Activated CD4-positive, alpha-beta memory T cell treated with anti-CD3 and anti-CD28 coated beads for 36 hours (primary cell): ENCODE results near the gene PARD6B. TPM values are rescaled to one million over a fixed set of nuclear protein-coding genes. Genes with fewer than 3 reads are reported as not detected.
"Not testable (repeated sequence)": the region's sequence is repeated elsewhere in the genome, so short reads cannot be mapped to it uniquely, and the experiment has no call there.

Experiments used
- CTCF ChIA-PET: fragments of 350-600 bp; sonication (Branson Sonifier 250); formaldehyde crosslinking; loops from one replicate; lab custom pipeline; 2021; ENCODE audit warnings: antibody characterized with exemption, inconsistent platforms; lab: Charles Lee
- POLR2A ChIA-PET: fragments of 350-600 bp; sonication (Branson Sonifier 250); formaldehyde crosslinking; loops from one replicate; lab custom pipeline; 2021; ENCODE audit warnings: antibody characterized with exemption; lab: Charles Lee
- DNase-seq: peaks from one replicate; pipeline ENCODE4 v3.0.0-alpha.2; 2020
- H3K27ac Mint-ChIP-seq: one replicate; pipeline ENCODE4 v1.8.0; 2021; ENCODE audit warnings: mixed read lengths
- H3K27me3 Mint-ChIP-seq: one replicate; pipeline ENCODE4 v1.8.0; 2021; ENCODE audit warnings: mixed read lengths
- H3K36me3 Mint-ChIP-seq: one replicate; pipeline ENCODE4 v1.8.0; 2021; ENCODE audit warnings: mixed read lengths
- H3K4me1 Mint-ChIP-seq: one replicate; pipeline ENCODE4 v1.8.0; 2021; ENCODE audit warnings: low read depth, mixed read lengths
- H3K4me3 Mint-ChIP-seq: one replicate; pipeline ENCODE4 v1.8.0; 2021; ENCODE audit warnings: mild to moderate bottlenecking, mixed read lengths
- H3K9me3 Mint-ChIP-seq: one replicate; pipeline ENCODE4 v1.8.0; 2021; ENCODE audit warnings: mixed read lengths
- intact Hi-C: fragments of 100-400 bp; cut with micrococcal nuclease; formaldehyde crosslinking; loops from one replicate; pipeline ENCODE4 v1.15.1; 2023
- total RNA-seq, 2 experiments: library from RNA; stranded (reverse); gene quantifications; one replicate each; pipeline ENCODE4 v1.2.3, GENCODE V29; 2021

Gene PARD6B
- total RNA-seq, 2 experiments from 2014 or later = 6.3 to 8.2 TPM

- ChIA-PET POLR2A (interaction anchor here (0.7 kb wide), 1 partner anchor 112 kb away, joined by 3 read pairs; no protein-coding TSS in a partner anchor), CTCF (no interaction called here)
- intact Hi-C loops = no loop called here
- H3K9me3 Mint-ChIP-seq = no peaks in the 10 kb centered on the region
- no peak overlapping the region for H3K27ac Mint-ChIP-seq
- H3K4me3 Mint-ChIP-seq = no peak overlapping the region
- no peaks in the 10 kb centered on the region for H3K36me3 Mint-ChIP-seq
- DNase-seq = no peak
- no peaks in the 10 kb centered on the region for H3K4me1 Mint-ChIP-seq
- peaks cover 1% of the 10 kb centered on the region for H3K27me3 Mint-ChIP-seq
Observed at GRCh38 chr20:50772420-50773185, 41.2 kb downstream of the PARD6B start.

DNA sequence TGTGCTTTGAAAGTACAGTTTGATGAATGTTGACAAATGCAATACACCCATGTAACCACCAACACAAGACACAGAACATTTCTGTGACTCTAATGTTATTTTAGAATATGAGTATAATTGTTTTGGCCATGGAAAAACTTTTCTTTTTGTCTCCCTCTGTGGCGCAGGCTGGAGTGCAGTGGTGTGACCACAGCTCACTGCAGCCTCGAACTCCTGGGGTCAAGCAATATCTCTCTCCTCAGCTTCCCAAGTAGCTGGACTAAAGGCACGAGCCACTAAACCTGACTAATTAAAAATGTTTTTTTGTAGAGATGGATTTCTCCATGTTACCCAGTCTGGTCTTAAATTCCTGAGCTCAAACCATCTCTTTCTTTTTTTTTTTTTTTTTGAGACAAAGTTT is 43.1 kb downstream of the PARD6B start:
- no peak for DNase-seq
- POLR2A ChIA-PET = no interaction called here
- no peaks in the 10 kb centered on the region for H3K9me3 Mint-ChIP-seq
- peaks cover 1% of the 10 kb centered on the region for H3K27me3 Mint-ChIP-seq
- H3K27ac Mint-ChIP-seq = no peak overlapping the region
- no peaks in the 10 kb centered on the region for H3K36me3 Mint-ChIP-seq
- no peak overlapping the region for H3K4me3 Mint-ChIP-seq
- CTCF ChIA-PET = no interaction called here
- no peaks in the 10 kb centered on the region for H3K4me1 Mint-ChIP-seq
- intact Hi-C loops = no loop called here

GRCh38 chr20:50776122-50776817 is 44.9 kb downstream of the PARD6B start:
- H3K9me3 Mint-ChIP-seq = no peaks in the 10 kb centered on the region
- ChIA-PET CTCF (interaction anchor here (1.2 to 1.5 kb wide), 3 partner anchors 17 to 27 kb away, joined by 3 to 6 read pairs (median 5); partner anchors contain the start of gene BCAS4), POLR2A (no interaction called here)
- H3K27ac Mint-ChIP-seq = no peak overlapping the region
- no peak for DNase-seq
- no peak overlapping the region for H3K4me3 Mint-ChIP-seq
- no peaks in the 10 kb centered on the region for H3K36me3 Mint-ChIP-seq
- intact Hi-C loops = no loop called here
- no peaks in the 10 kb centered on the region for H3K4me1 Mint-ChIP-seq
- peaks cover 4% of the 10 kb centered on the region for H3K27me3 Mint-ChIP-seq

- ChIA-PET CTCF (interaction anchor here (1.5 kb wide), 2 partner anchors 16 to 17 kb away, joined by 5 to 6 read pairs; partner anchors contain the start of gene BCAS4), POLR2A (no interaction called here)
- intact Hi-C loops = no loop called here
- DNase-seq = no peak
- no peak overlapping the region for H3K4me3 Mint-ChIP-seq
- H3K4me1 Mint-ChIP-seq = no peaks in the 10 kb centered on the region
- peaks cover 4% of the 10 kb centered on the region for H3K27me3 Mint-ChIP-seq
- H3K9me3 Mint-ChIP-seq = no peaks in the 10 kb centered on the region
- H3K36me3 Mint-ChIP-seq = no peaks in the 10 kb centered on the region
- H3K27ac Mint-ChIP-seq = no peak overlapping the region
Observed at GRCh38 chr20:50777373-50777772, 46.0 kb downstream of the PARD6B start.

GRCh38 chr20:50778994-50779393 is 47.6 kb downstream of the PARD6B start:
- DNase-seq, H3K9me3 Mint-ChIP-seq, H3K27me3 Mint-ChIP-seq, POLR2A ChIA-PET, H3K36me3 Mint-ChIP-seq, H3K27ac Mint-ChIP-seq, H3K4me3 Mint-ChIP-seq, intact Hi-C loops, H3K4me1 Mint-ChIP-seq: not testable (repeated sequence)
- CTCF ChIA-PET = interaction anchor here (1.3 to 4.2 kb wide), 2 partner anchors 12 to 16 kb away, joined by 4 to 18 read pairs; partner anchors contain the start of gene BCAS4

DNA sequence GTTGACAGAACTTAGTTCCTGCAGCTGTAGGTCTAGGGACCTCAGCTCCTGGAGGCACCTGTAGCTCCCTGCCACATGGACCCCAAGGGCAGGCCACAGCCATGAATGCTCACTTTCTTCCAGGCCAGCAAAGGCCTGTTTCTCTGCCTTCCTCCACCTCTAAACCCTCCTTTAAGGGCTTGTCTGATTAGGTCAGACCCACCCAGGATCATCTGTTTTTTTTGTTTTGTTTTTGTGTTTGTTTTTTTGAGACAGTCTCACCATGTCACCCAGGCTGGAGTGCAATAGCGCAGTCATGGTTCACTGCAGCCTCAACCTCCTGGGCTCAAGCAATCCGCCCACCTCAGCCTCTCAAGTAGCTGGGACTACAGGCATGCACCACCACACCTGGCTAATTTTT is 52.0 kb downstream of the PARD6B start:
- Mint-ChIP-seq H3K4me1 (no peaks in the 10 kb centered on the region), H3K36me3 (no peaks in the 10 kb centered on the region), H3K27me3 (peaks cover 2% of the 10 kb centered on the region), H3K27ac (no peak overlapping the region), H3K4me3 (no peak overlapping the region), H3K9me3 (no peaks in the 10 kb centered on the region)
- no peak for DNase-seq
- intact Hi-C loops = no loop called here
- ChIA-PET CTCF (interaction anchor here (0.6 to 1.4 kb wide), 3 partner anchors 7 to 11 kb away, joined by 3 read pairs; no protein-coding TSS in a partner anchor), POLR2A (no interaction called here)

- H3K4me1 Mint-ChIP-seq = no peaks in the 10 kb centered on the region
- H3K27ac Mint-ChIP-seq = no peak overlapping the region
- no peaks in the 10 kb centered on the region for H3K36me3 Mint-ChIP-seq
- DNase-seq = no peak
- CTCF ChIA-PET = interaction anchor here (1.4 to 1.6 kb wide), 2 partner anchors 10 to 11 kb away, joined by 3 to 8 read pairs; partner anchors contain the start of gene BCAS4
- peaks cover 2% of the 10 kb centered on the region for H3K27me3 Mint-ChIP-seq
- intact Hi-C loops = no loop called here
- POLR2A ChIA-PET = no interaction called here
- H3K4me3 Mint-ChIP-seq = no peak overlapping the region
- H3K9me3 Mint-ChIP-seq = no peaks in the 10 kb centered on the region
Observed at GRCh38 chr20:50783903-50784302, 52.5 kb downstream of the PARD6B start.

DNA sequence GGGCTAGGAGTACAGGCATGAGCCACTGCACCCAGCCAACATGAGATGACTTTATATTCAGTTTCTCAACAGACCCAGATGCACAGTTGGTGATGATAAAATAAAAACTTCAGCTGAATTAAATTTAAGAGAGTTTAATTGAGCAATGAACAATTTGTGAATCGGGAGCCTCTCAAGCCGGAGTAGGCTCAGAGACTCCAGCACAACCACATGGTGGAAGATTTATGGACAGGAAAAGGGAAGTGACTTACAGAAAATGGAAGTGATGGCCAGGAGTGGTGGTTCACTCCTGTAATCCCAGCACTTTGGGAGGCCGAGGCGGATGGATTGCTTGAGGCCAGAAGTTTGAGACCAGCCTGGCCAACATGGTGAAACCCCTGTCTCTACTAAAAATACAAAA is 53.1 kb downstream of the PARD6B start:
- no peak overlapping the region for H3K4me3 Mint-ChIP-seq
- POLR2A ChIA-PET = no interaction called here

GRCh38 chr20:50786703-50787102 is 55.3 kb downstream of the PARD6B start:
- H3K36me3 Mint-ChIP-seq = no peaks in the 10 kb centered on the region
- peaks cover 7% of the 10 kb centered on the region for H3K4me1 Mint-ChIP-seq
- no peaks in the 10 kb centered on the region for H3K9me3 Mint-ChIP-seq
- DNase-seq = no peak
- intact Hi-C loops = no loop called here
- ChIA-PET POLR2A (no interaction called here), CTCF (interaction anchor here (1.0 to 2.4 kb wide), 2 partner anchors 8 to 37 kb away, joined by 3 to 11 read pairs; partner anchors contain the start of gene BCAS4)
- H3K27me3 Mint-ChIP-seq = no peaks in the 10 kb centered on the region
- no peak overlapping the region for H3K4me3 Mint-ChIP-seq
- H3K27ac Mint-ChIP-seq = no peak overlapping the region

More for the DNA sequence above, 53.1 kb downstream of the PARD6B start:
- Mint-ChIP-seq H3K27me3 (peaks cover 2% of the 10 kb centered on the region), H3K4me1 (no peaks in the 10 kb centered on the region), H3K9me3 (no peaks in the 10 kb centered on the region), H3K36me3 (no peaks in the 10 kb centered on the region), H3K27ac (no peak overlapping the region)
- intact Hi-C loops = no loop called here
- DNase-seq = no peak
- CTCF ChIA-PET = interaction anchor here (1.4 to 1.6 kb wide), 2 partner anchors 9 to 11 kb away, joined by 3 to 8 read pairs; partner anchors contain the start of gene BCAS4

DNA sequence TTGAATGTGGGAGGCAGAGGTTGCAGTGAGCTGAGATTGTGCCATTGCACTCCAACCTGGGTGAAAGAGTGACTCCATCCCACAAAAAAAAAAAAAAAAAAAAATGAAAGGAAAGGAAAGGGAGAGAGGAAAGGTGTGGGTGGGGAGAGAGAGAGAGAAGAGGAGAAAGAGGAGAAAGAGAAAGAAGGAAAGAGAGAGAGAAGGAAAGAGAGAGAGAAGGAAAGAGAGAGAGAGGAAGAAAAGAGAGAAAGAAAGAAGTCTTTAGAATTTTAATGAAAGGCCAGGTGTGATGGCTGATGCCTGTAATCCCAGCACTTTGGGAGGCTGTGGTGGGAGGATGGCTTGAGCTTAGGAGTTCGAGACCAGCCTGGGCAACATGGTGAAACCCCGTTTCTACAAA is 55.8 kb downstream of the PARD6B start:
- Mint-ChIP-seq H3K27me3 (no peaks in the 10 kb centered on the region), H3K4me3 (no peak overlapping the region), H3K4me1 (peaks cover 7% of the 10 kb centered on the region), H3K27ac (no peak overlapping the region), H3K36me3 (no peaks in the 10 kb centered on the region), H3K9me3 (no peaks in the 10 kb centered on the region)
- intact Hi-C loops = no loop called here
- CTCF ChIA-PET = interaction anchor here (2.4 kb wide), 1 partner anchor 37 kb away, joined by 11 read pairs; no protein-coding TSS in a partner anchor
- POLR2A ChIA-PET = no interaction called here
- DNase-seq = no peak

GRCh38 chr20:50788045-50788991 is 56.9 kb downstream of the PARD6B start:
- peaks cover 7% of the 10 kb centered on the region for H3K4me1 Mint-ChIP-seq
- CTCF ChIA-PET = interaction anchor here (1.1 to 8.9 kb wide), 4 partner anchors 9 to 139 kb away, joined by 4 to 268 read pairs (median 8); partner anchors contain the start of gene ADNP
- POLR2A ChIA-PET = no interaction called here
- no peak for DNase-seq
- H3K9me3 Mint-ChIP-seq = no peaks in the 10 kb centered on the region
- intact Hi-C loops = no loop called here
- H3K36me3 Mint-ChIP-seq = no peaks in the 10 kb centered on the region
- no peak overlapping the region for H3K27ac Mint-ChIP-seq
- no peak overlapping the region for H3K4me3 Mint-ChIP-seq
- H3K27me3 Mint-ChIP-seq = no peaks in the 10 kb centered on the region
